HepG2 (cell line): Measurements from ENCODE around the gene MTOR. TPM values are rescaled to one million over a fixed set of nuclear protein-coding genes. Genes with fewer than 3 reads are reported as not detected.
A peak's percentile ranks its signal among the peaks of the same experiment; 100 is the strongest.

Source experiments
- ATAC-seq: fragments of 200-7000 bp; cut with Tn5 transposase; 3 replicates; pipeline ENCODE4 v1.9.1; 2020; ENCODE audit warnings: mild to moderate bottlenecking, moderate library complexity
- BruUV-seq: library from RNA; stranded (reverse); fragments of 400-500 nt; replicated peaks from 2 replicates; lab custom pipeline; 2021; lab: Mats Ljungman, UMichigan
- CTCF ChIA-PET: fragments of 300-600 bp; formaldehyde crosslinking; extraction: SDS; loops from one replicate; lab custom pipeline; 2021; ENCODE audit warnings: low total read pairs, inconsistent platforms, low intra/inter-chr PET ratio; lab: Yijun Ruan, JAX
- POLR2A ChIA-PET: fragments of 350-600 bp; sonication (Branson Sonifier 250); formaldehyde crosslinking; loops from one replicate; lab custom pipeline; 2020; ENCODE audit warnings: antibody characterized with exemption, inconsistent platforms; lab: Yijun Ruan, JAX
- DNase-seq: peaks from one replicate; pipeline ENCODE4 v3.0.0-alpha.2; 2015; ENCODE audit warnings: low spot score
- FAIRE-seq: peaks from 3 replicates; lab custom pipeline; 2011; peaks lifted over from hg19 to GRCh38; lab: Jason Lieb, UNC
- H2AFZ ChIP-seq: one replicate; pipeline ENCODE4 v1.6.1; 2011; ENCODE audit warnings: low read length, inconsistent platforms
- H3K27ac ChIP-seq: fragments of 300-600 bp; 3 replicates; pipeline ENCODE4 v1.8.0; 2011; ENCODE audit warnings: mixed run types, mild to moderate bottlenecking, mixed read lengths, low read length, inconsistent platforms; ENCODE audit not compliant: insufficient read depth; ENCODE audit errors: extremely low read length
- H3K27me3 ChIP-seq, 2 experiments: fragments of 200-600 bp in 1 of 2; 2 replicates in 1 of 2; 3 replicates in 1 of 2; pipeline versions ENCODE4 v1.6.0 to v1.8.0; 2011; ENCODE audit warnings: low read length in 2 of 2, mild to moderate bottlenecking in 2 of 2, moderate library complexity in 2 of 2, inconsistent platforms in 1 of 2; ENCODE audit not compliant: insufficient read depth in 2 of 2, control insufficient read depth in 1 of 2
- H3K36me3 ChIP-seq, 2 experiments: fragments of 200-600 bp in 1 of 2; replicated peaks in 1 of 2; 2 replicates in 1 of 2; 3 replicates in 1 of 2; pipeline versions ENCODE4 v1.5.1 to v1.8.0; 2011; ENCODE audit warnings: low read length in 2 of 2, inconsistent platforms in 1 of 2; ENCODE audit not compliant: insufficient read depth in 2 of 2, control insufficient read depth in 1 of 2
- H3K4me1 ChIP-seq: 2 replicates; pipeline ENCODE4 v1.5.1; 2012; ENCODE audit warnings: low read length, inconsistent platforms; ENCODE audit not compliant: insufficient read depth
- H3K4me2 ChIP-seq: 2 replicates; pipeline ENCODE4 v1.6.0; 2011; ENCODE audit warnings: low read depth, low read length, inconsistent platforms
- H3K4me3 ChIP-seq, 3 experiments: fragments of 200-600 bp in 1 of 3; sonication (generic), shearing (Covaris generic) in 1 of 3; replicated peaks in 1 of 3; 2 replicates each; pipeline ENCODE4 v1.5.1; 2011 to 2016; ENCODE audit warnings: low read length in 3 of 3, inconsistent platforms in 2 of 3, low read depth in 2 of 3, mild to moderate bottlenecking in 2 of 3, control low read depth in 1 of 3, mixed read lengths in 1 of 3; ENCODE audit not compliant: insufficient read depth in 1 of 3
- H3K79me2 ChIP-seq: one replicate; pipeline ENCODE4 v1.6.1; 2011; ENCODE audit warnings: low read length, inconsistent platforms; ENCODE audit not compliant: insufficient read depth
- H3K9ac ChIP-seq: 2 replicates; pipeline ENCODE4 v1.6.0; 2011; ENCODE audit warnings: mild to moderate bottlenecking, low read depth, low read length, inconsistent platforms; ENCODE audit not compliant: insufficient read depth
- H3K9me3 ChIP-seq: 2 replicates; pipeline ENCODE4 v1.5.1; 2012; ENCODE audit warnings: mild to moderate bottlenecking, low read length
- H4K20me1 ChIP-seq: 2 replicates; pipeline ENCODE4 v1.6.0; 2011; ENCODE audit warnings: inconsistent platforms, mild to moderate bottlenecking, low read length, moderate library complexity; ENCODE audit not compliant: insufficient read depth
- MEIS2 ChIP-seq: sonication (generic); formaldehyde crosslinking; IDR thresholded peaks from 2 replicates; pipeline ENCODE4 v1.9.0; 2021; ENCODE audit warnings: mild to moderate bottlenecking, missing genetic modification reagents
- MXI1 ChIP-seq: IDR thresholded peaks from 3 replicates; pipeline ENCODE4 v1.6.1; 2012; ENCODE audit warnings: low read depth, low read length, inconsistent platforms, borderline replicate concordance
- PAX8 ChIP-seq: sonication (generic); formaldehyde crosslinking; IDR thresholded peaks from 2 replicates; pipeline ENCODE4 v1.8.0; 2022; ENCODE audit warnings: mild to moderate bottlenecking, missing genetic modification reagents, borderline replicate concordance
- ZKSCAN5 ChIP-seq: sonication (generic); formaldehyde crosslinking; IDR thresholded peaks from 2 replicates; pipeline ENCODE4 v1.5.1; 2020; ENCODE audit warnings: mild to moderate bottlenecking, missing genetic modification reagents
- ZNF282 ChIP-seq: fragments of 450-650 bp; IDR thresholded peaks from 2 replicates; pipeline ENCODE4 v1.6.1; 2018; ENCODE audit not compliant: partially characterized antibody
- ZNF629 ChIP-seq: sonication (generic); formaldehyde crosslinking; conservative IDR thresholded peaks from 2 replicates; pipeline ENCODE4 v1.5.0; 2020; ENCODE audit warnings: missing genetic modification reagents
- ZNF704 ChIP-seq: sonication (generic); formaldehyde crosslinking; IDR thresholded peaks from 2 replicates; pipeline ENCODE4 v1.8.1; 2023; ENCODE audit warnings: mild to moderate bottlenecking, inconsistent platforms, moderate library complexity, missing genetic modification reagents, borderline replicate concordance
- WGBS: methylation state at CpG from one replicate; pipeline ENCODE4 v1.1.6; 2017; ENCODE audit warnings: low lambda C conversion rate; 5-methylcytosine and 5-hydroxymethylcytosine counted together
- in situ Hi-C: cut with HindIII; loops from 2 replicates; pipeline ENCODE4 v1.10.0; 2017; ENCODE audit warnings: low pct_unique_long_range_greater_than_20kb; ENCODE audit not compliant: extremely low pct_ligation_motif_present
- intact Hi-C: fragments of 100-400 bp; cut with micrococcal nuclease; formaldehyde crosslinking; loops from one replicate; pipeline ENCODE4 v1.10.0; 2022; ENCODE audit not compliant: unreplicated experiment
- polyA plus RNA-seq, 8 experiments: library from polyadenylated mRNA; depleted of rRNA in 3 of 8; stranded (reverse) in 7 of 8; unstranded in 1 of 8; fragments of >200 nt; fragmentation: Illumina TruSeq in 4 of 8; extraction: Trizol in 4 of 8; gene quantifications; 2 replicates each; pipeline versions ENCODE4 v1.2.1 to v1.2.3, GENCODE V29; 2011 to 2016; ENCODE audit warnings: low read depth in 4 of 8, missing spikeins in 1 of 8, mixed read lengths in 1 of 8; ENCODE audit not compliant: insufficient read depth in 1 of 8
- total RNA-seq, 5 experiments: library from RNA; depleted of rRNA; stranded (reverse); fragments of >200 nt; fragmentation: Illumina TruSeq; extraction: Trizol; gene quantifications; 2 replicates each; pipeline ENCODE4 v1.2.3, GENCODE V29; 2016; ENCODE audit warnings: low read depth in 1 of 5

Gene MTOR
- total and polyA plus RNA-seq, 2 of the 13 experiments (the other 11 are each of a cell fraction or from before 2014, with no cell fraction given): 24.6 to 34.6 TPM

- TF ChIP-seq ZNF704 (CRISPR knock-in tag): no peak
These were observed 131.9 kb downstream of the MTOR start (continued) for GRCh38 chr1:11130406-11130805.

- H3K79me2 ChIP-seq: no peaks in the 10 kb centered on the region
- ATAC-seq: no peak
- H4K20me1 ChIP-seq: no peaks in the 10 kb centered on the region
- no peak for TF ChIP-seq ZKSCAN5 (CRISPR knock-in tag)
- TF ChIP-seq MEIS2 (CRISPR knock-in tag): no peak
- no peak for TF ChIP-seq MXI1
- TF ChIP-seq ZNF282: no peak
- TF ChIP-seq ZNF629 (CRISPR knock-in tag): peak; percentile 76
- no peak for TF ChIP-seq PAX8 (CRISPR knock-in tag)
- TF ChIP-seq, all 625 proteins: peak for 1
- Histone ChIP-seq H3K27ac (no peak overlapping the region), H3K4me1 (no peaks in the 10 kb centered on the region), H3K9ac (no peak overlapping the region), H3K9me3 (no peaks in the 10 kb centered on the region), H3K4me3 (no peak overlapping the region), H2AFZ (no peak overlapping the region), H3K27me3 (no peaks in the 10 kb centered on the region), H3K36me3 (peaks cover 19 to 65% of the 10 kb centered on the region in 2 experiments), H3K4me2 (no peak overlapping the region)
- intact Hi-C loops (no loop called here), in situ Hi-C loops (no loop called here)
- 94% methylated on average over 14 of the region's 15 CpGs for WGBS
- POLR2A ChIA-PET: no interaction called here
- FAIRE-seq: no peak
- CTCF ChIA-PET: no interaction called here
- no peak for DNase-seq
- no TSS peak for BruUV-seq
These were observed 132.5 kb downstream of the MTOR start for GRCh38 chr1:11129649-11130390.
